Stimulated activated CD4-positive, alpha-beta T cell treated with anti-CD3 and anti-CD28 coated beads, Interleukin-15, amount 100 ng/mL, for 24 hours (primary cell): ENCODE data around the gene RCOR2.
"Not testable (repeated sequence)": the region's sequence is repeated elsewhere in the genome, so short reads cannot be mapped to it uniquely, and the experiment has no call there.

Experiments used
- DNase-seq: peaks from one replicate; pipeline ENCODE4 v3.0.0-alpha.2; 2020

Gene RCOR2

DNA sequence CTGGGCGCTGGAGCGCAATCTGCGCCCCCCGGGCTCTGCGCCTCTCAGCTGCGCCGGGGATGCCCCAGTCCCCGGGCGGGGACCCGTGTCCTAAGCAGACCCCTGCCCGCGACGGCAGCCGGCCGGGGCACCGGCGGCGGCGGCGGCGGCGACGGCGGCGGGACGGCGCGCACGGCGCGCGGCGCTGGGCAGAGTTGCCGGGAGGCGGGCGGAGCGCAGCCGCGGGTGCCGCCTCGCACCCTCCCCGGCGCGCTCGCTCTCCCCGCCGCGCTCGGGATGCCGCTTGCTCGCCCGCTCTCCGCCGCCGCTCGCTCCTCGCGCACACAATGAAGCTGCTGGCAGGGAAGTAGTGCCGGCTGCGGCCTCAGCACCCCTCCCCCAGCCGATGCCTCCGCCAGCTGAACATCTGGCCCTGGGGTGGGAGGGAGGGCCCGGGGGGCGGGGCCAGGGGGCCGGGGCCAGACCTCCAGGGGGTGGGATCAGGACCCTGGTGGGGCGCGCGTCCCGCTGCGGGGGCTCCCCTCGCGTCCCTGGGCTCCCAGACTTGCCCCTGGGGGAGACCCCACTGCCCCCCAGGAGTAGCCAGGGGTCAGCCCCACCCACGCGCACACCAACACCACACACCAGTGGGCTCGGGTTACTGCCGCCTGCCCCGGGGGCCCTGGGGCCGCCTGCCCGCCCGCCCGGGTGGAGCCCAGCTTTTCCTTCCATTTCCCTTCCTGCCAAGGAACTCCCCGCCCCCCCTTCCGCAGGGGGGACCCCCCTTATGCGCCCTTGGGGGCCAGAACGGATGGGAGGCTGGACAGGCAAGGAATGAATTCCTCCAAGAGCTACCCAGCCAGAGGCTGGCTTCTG lies at the start of gene RCOR2:
Gene RCOR2, minus strand, starts transcription at position 328 of the 855 bp plus-strand sequence. CDS start 708 bp downstream, outside the sequence.
- peak; percentile 77 for DNase-seq

DNA sequence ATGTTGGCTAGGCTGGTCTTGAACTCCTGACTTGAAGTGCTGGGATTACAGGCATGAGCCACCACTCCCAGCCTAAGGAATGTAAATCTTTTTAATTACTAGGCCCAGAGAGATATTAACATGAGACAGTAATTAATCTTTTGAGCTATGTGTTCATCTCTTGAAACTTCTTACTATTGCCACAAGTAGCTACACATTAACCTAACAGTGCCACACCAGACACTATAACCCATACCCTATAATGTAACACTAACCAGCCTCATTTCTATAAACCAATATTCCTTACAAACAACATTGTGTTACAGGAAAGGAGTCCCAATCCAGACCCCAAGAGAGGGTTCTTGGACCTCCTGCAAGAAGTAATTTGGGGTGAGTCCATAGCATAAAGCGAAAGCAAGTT lies 49.5 kb upstream of the RCOR2 start:
- no peak for DNase-seq

DNA sequence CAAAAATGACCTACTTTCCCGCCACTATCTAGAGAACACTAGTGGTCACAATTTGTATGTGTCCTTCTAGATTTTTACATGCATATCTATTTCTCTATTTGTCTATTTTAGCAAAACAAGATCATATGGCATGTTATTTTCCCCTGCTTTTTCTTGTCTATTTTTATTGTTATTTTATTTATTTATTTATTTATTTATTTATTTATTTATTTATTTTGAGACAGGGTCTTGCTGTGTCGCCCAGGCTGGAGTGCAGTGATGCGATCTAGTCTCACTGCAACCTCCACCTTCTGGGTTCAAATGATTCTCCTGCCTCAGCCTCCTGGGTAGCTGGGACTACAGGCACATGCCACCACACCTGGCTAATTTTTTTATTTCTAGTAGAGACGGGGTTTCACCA lies 46.9 kb upstream of the RCOR2 start:
- DNase-seq = not testable (repeated sequence)

DNA sequence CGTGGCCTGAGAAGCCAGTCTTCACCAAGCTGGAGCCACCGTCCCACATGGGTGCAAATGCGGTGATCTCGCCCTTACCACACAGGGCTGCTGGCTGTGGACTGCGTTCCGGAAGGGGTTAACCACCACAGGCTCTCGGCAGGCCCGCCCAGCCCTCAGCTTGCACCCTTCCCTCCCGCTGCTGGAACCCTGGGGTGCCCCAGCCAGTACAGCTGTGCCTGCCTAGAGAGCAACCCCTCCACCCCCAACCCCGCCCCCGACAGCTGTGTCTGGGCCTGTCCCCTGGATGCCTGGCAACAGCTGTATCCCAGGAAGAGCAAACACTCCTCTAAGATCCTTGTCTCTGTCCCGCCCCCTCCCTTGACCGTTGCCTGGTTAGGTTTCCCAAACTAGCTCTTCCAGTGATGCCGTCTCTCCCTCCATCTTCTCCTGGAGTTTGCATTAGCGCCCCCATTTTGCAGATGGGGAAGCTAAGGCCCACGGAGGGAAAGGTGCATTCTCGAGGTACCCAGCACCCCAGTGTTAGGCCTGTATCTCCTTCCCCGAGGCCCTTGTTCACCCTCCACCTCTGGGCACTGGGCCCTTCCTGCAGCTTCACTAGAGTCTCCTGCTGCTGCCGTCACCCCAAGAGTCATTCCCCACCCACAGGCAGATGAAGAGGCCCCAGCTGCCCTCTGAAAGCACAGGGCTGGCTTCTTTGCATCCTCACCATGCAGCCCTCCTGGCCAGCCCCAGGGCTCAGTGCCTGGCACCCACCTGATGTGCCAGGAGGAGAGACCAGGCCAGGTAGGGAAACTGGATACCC lies 44.8 kb upstream of the RCOR2 start:
- peak; percentile 15 for DNase-seq

DNA sequence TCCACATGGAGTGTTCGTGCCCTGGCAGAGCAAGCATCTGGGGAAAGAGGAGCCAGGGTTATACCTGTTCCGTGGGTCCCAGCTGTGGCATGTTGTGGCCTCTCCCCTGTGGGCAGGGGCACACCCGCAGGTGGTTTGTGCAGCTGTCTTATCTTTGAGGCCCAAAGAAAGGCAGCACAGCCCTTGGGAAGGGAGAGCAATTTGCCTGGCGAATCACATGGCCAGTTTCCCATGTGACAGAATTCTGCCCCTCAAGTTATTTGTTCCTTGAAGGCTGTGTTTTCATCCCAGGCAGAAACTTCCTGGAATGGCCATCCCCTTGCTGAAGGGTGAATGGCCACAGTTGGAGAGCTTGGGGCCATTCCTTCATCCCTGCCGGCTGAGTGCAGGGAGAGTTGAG lies 41.0 kb upstream of the RCOR2 start:
- DNase-seq = no peak

- no peak for DNase-seq
Measured at GRCh38 chr11:63952570-63952969, 35.6 kb upstream of the RCOR2 start.

GRCh38 chr11:63951779-63952536 lies 35.0 kb upstream of the RCOR2 start:
- DNase-seq = peak; percentile 29

DNA sequence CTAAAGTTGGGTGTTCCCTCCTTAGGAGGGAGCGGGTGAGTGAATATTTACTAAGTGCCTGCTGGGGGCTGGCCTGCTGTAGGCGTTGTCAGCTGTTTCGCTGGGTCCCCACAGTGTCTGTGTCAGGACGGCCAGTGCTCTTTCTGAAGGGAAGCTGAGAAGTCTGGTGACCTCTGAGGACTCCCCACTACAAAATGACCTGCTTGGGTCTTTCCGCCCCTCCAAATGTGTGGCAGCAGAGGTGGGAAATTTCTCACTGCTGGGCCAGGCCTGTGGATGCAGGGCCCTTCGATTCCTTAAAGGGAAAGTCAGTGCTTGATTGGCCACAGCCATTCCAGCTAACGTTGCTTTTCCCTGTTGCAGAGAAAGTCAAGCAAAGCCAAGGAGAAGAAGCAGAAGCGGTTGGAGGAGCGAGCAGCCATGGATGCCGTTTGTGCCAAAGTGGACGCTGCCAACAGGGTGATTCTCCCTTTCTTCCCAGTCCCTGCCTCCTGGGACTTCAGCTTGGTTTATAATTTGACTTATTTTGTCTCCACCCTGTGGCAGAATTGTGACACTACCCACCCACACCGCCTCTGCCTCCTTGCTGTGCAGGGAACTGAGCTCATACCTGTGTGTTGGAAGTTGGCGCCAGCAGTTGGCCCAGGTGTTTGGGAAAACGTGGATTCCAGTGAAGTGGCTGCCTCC lies 28.7 kb upstream of the RCOR2 start:
- DNase-seq = peak; percentile 63

- no peak for DNase-seq
Measured at GRCh38 chr11:63944987-63945386, 28.0 kb upstream of the RCOR2 start.

DNA sequence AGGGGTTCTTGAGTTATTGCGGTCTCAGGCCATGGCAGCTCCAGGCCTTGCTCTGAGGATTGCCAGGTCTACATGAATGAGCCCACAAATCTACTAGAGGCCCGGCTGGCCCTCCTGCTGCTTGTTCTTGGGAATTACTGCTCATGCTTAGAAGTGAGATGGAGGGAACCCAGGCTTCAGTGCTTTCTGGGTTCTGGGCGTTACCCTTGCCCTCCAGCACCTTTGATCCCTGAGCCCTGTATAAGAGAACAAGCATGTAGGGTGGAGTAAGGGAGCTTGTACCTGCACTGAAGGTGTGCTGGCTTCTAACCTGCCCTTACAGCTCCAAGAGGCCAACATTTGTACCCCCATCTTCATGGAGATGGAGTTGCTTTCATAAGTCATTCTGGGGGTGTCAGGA lies 25.8 kb upstream of the RCOR2 start:
- no peak for DNase-seq

DNA sequence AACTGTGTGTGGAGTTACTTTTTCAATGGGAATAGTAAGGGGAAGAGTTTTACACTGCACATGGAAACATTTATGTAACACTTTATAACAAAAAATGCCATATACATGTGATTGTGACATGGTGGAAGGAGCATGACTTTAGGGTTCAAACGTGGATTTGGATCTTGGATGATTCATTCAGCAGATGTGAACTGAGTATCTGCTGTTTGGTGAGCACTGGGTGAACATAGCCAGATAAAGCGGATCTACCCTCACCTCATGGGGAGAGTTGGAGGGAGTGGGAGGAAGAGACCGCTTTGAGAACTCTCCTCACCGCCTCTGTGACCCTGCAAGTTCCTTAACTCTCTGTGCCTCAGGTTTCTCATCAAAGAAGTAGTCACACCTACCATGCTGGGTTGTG lies 24.9 kb upstream of the RCOR2 start:
- DNase-seq = no peak

DNA sequence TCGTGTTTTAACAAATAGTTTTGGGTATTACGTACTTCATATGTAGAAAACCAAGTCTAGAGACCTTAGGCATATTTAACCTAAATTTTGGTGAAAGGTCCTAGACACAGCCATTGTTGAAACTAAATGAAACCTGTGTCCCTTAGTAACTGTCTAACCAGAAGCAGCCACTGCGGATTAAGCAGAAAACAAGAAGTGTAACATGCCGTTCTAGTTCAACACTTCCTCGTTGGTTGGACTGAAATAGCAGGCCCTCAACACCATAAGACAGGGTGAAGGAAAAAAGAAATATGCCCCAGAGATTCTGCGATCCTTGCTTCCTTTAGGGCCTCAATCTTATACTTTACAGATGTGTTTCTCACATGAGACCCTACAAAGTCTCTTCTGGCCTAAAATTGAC lies 23.8 kb upstream of the RCOR2 start:
- DNase-seq = no peak

DNA sequence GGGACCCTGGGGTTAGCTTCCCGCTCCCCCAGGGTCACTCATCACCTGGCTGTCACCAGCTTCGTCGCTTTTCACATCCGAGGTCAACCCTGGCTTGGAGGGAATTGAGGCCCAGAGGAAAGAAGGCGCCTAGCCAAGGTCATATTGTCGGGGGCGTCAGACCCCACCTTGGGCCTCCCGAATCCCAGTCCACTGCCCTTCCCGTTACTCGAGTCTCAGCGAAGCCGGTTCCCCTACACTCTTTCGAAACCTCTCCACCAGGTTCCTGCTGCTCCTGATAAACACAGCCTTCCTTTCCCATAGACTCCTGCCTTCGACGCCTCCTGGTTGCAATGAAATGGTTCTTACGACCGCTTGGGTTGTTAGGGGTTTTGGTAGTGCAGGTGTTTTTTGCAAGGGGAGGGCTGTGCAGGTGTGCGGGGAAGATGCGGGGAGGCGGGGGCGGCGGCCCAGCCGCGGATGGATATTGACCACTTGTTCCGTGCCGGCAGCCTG lies 22.5 kb upstream of the RCOR2 start:
- DNase-seq = no peak

DNA sequence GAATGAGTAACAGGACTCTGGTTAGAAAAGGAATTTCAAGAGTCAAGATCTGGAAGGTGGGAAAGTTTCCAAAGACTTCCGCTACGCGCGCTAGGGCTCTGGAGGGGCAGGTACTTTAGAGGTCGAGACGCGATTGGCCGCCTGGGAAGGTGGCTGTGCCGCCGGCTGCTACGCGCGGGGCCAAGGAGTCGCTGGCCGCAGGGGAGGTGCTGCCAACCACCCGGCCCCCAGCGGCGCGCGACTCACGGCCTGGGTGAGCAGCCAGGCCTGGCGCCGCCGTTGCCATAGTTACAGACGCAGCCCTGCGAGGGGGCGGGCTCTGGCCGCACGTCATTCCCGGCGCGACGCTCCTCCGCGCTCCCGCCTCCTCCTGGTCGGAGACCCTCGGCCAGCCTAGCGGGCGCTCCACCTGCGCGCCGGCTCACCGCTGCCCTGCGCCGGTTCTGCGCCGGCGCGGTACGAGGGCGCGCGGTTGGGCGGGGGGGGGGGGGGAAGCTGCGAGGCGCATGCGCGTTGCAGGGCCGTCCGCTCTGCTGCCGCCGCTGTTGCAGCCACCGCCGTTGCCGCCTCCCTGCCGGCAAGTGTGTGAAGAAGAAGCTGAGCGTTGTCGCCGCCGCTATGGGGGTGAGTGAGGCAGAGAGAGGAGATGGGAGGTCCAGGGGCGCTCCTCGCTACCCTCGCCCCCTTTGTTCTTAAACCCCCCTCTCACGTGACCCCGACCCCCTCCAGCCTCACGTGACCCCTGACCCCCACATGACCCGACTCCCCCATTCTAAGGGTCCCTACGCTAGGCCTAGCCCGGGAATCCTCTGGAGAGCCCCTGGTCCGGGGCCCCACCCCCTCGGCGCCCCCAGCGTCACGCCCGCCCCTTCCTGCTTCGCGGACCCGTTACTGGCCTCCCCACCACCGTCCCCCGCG lies 21.8 kb upstream of the RCOR2 start, which contains the start of gene NAA40:
Gene NAA40, plus strand, starts transcription at position 524 of the 918 bp plus-strand sequence. Its CDS starts 95 bp downstream, at position 619.
- peak; percentile 96 for DNase-seq

- peak; percentile 51 for DNase-seq
Measured at GRCh38 chr11:63937713-63938478, 20.9 kb upstream of the RCOR2 start.

DNA sequence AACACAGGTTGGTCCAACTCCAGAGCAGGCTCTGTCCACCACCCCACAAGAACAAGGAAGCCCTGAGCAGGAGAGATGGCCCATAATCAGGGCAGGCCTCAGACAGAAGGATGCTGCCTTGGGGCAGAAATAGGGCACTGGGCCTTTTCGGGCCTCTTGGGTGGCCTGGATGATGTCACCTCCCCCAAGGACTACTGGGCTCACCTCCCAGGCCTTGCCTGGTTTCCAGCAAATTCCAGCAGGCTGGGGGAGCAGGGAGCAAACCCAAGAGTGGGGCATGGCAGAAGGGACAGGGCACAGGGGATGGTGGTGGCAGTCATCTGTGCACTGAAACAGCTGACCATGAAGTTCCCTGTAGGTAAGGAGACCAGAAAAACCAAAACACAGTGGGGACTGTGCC lies 16.5 kb upstream of the RCOR2 start:
- no peak for DNase-seq

DNA sequence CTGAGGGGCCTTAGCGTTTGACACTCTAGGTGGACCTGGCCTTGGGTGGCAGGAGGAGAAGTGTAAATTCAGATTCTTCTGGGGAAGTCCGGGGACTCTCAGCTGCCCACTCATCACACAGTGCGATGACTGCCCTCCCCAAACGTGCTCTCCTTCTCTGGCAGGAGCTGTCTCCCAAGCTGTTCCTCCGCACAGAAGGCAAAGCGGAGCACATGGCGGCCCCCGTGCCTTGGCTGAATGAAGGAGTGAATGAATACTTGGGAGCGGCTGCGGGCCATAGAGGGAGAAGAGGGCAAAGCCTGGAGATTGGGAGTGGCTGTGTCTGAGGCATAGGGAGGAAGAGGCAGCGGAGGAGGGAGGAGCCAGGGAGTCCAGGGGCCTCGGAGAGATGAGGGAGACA lies 14.9 kb upstream of the RCOR2 start:
- no peak for DNase-seq

GRCh38 chr11:63931045-63931444 lies 14.1 kb upstream of the RCOR2 start:
- DNase-seq = no peak

DNA sequence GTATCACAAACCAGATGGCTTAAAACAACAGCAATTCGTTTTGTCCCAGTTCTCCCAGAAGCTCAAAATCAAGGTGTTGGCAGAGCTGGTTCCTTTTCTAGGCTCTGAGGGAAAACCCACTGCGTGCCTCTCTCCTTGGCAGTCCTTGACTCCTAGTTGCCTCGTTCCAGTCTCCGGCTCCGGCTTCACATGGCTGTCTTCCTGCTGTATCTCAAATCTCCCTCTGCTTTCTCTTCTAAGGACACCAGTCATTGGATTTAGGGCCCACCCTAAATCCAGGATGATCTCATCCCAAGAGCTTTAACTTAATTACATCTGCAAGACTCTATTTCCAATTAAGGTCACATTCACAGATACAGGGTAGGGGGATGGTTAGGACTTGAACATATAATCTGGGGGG lies 12.7 kb upstream of the RCOR2 start:
- no peak for DNase-seq

DNA sequence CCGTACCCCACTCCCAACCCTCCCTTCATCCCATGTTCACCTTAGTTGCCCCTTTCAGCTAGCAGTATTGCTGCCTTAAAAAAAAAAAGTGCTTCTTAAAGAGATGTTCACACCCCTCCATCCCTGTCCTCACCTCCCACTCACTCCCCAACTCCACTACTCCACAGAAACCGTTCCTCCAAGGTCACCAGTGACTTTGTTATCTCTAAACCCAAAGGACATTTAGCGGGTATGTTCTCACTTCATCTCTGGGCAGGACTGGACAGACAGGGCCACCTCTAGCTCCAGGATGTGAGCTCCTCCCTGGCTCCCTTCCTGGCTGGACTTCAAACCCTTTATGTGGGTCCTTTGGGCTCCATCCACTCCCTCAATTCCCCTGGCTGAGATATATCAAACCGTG lies 6.4 kb upstream of the RCOR2 start:
- no peak for DNase-seq
